Measurements from ENCODE around the gene NCAM1. TPM values are rescaled to one million over a fixed set of nuclear protein-coding genes. Genes with fewer than 3 reads are reported as not detected.

Gene NCAM1
- polyA plus RNA-seq, 1 donor (not counting 4 experiments of a cell fraction or from before 2014, with no cell fraction given), result 0.04 TPM

DNA sequence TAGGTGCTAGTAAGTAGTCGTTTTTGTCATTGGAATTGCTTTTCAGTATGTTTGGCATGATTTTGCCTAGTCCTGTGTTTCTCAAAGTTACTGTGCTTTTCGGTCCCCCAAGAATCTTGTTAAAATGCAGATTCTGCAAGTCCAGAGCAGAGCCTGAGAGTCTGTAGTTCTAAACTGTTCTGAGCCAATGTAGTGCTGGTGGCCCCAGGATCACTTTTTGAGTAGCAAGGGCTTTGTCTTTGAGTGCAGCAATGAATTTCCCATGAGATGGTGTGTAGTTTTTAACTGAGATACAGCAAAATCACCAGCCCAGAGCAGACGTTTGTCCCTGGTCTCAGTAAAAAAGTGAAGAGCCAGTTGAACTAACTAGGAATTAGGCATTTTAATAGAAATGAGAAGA is 122.4 kb downstream of the NCAM1 start:
- dilution Hi-C loops (cut with MboI; ENCODE audit: extremely low pct_ligation_motif_present, low sequenced_read_pairs), result no loop called here
- no peak for TF ChIP-seq EZH2 (IDR thresholded peaks at IDR 0.05; ENCODE audit: low read length)
- TF ChIP-seq, protein P1, sequence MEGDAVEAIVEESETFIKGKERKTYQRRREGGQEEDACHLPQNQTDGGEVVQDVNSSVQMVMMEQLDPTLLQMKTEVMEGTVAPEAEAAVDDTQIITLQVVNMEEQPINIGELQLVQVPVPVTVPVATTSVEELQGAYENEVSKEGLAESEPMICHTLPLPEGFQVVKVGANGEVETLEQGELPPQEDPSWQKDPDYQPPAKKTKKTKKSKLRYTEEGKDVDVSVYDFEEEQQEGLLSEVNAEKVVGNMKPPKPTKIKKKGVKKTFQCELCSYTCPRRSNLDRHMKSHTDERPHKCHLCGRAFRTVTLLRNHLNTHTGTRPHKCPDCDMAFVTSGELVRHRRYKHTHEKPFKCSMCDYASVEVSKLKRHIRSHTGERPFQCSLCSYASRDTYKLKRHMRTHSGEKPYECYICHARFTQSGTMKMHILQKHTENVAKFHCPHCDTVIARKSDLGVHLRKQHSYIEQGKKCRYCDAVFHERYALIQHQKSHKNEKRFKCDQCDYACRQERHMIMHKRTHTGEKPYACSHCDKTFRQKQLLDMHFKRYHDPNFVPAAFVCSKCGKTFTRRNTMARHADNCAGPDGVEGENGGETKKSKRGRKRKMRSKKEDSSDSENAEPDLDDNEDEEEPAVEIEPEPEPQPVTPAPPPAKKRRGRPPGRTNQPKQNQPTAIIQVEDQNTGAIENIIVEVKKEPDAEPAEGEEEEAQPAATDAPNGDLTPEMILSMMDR (optimal IDR thresholded peaks at IDR 0.05 in 1 of 3, IDR thresholded peaks at IDR 0.05 in 1 of 3, conservative IDR thresholded peaks at IDR 0.05 in 1 of 3; ENCODE audit: extremely low read depth in 1 of 3, insufficient read depth in 2 of 3, low read length in 3 of 3), result no peak
- no peak overlapping the region for H3K9ac ChIP-seq (ENCODE audit: control insufficient read depth, extremely low read depth, insufficient read depth, low read length)
- H4K20me1 ChIP-seq (ENCODE audit: control insufficient read depth, extremely low read depth, insufficient read depth, low read length), result no peaks in the 10 kb centered on the region
- H3K4me1 ChIP-seq (ENCODE audit: control insufficient read depth, extremely low read depth, insufficient read depth, low read length), result no peaks in the 10 kb centered on the region
- no peak overlapping the region for H3K27ac ChIP-seq (ENCODE audit: control insufficient read depth, insufficient read depth, low read length)
- FAIRE-seq (no peak), DNase-seq (ENCODE audit: low read depth, low spot score) (no peak)
- no peak overlapping the region for H3K4me3 ChIP-seq (ENCODE audit: control insufficient read depth in 2 of 3, extremely low read depth in 1 of 3, insufficient read depth in 2 of 3, low read depth in 1 of 3, low read length in 3 of 3)
- no peaks in the 10 kb centered on the region for H3K36me3 ChIP-seq (ENCODE audit: control insufficient read depth in 2 of 2, extremely low read depth in 1 of 2, insufficient read depth in 2 of 2, low read length in 2 of 2)
- H3K79me2 ChIP-seq (ENCODE audit: control insufficient read depth, insufficient read depth, low read length), result no peaks in the 10 kb centered on the region
- H3K9me3 ChIP-seq (ENCODE audit: control insufficient read depth, low read depth, low read length), result no peaks in the 10 kb centered on the region
- no peaks in the 10 kb centered on the region for H3K9me1 ChIP-seq (ENCODE audit: control insufficient read depth, extremely low read depth, insufficient read depth, low read length)
- no peak overlapping the region for H2AFZ ChIP-seq (ENCODE audit: control insufficient read depth, low read length)
- H3K4me2 ChIP-seq (ENCODE audit: control insufficient read depth, extremely low read depth, insufficient read depth, low read depth, low read length), result no peak overlapping the region
- no peaks in the 10 kb centered on the region for H3K27me3 ChIP-seq (ENCODE audit: control insufficient read depth, extremely low read depth, insufficient read depth, low read length)

DNA sequence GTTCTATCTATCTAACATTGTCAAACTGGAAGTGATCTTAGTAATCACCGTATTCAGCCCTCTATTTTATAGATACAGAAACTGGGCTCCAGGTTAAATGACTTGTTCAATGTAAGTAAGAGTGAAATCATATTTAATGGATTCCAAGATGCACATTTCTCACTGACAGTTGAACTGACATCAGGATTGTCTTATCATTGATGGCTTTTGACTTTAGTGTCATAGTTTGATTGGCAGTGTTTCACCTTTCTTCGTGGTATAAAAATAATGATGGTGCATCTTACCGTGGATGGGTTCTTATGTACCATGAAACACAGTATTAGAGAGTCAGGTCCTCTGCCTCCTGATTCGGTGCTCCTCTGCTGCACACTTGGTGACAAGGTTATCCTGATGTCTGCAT is 123.1 kb downstream of the NCAM1 start:
- H3K27ac ChIP-seq (ENCODE audit: control insufficient read depth, insufficient read depth, low read length), result no peak overlapping the region
- DNase-seq (ENCODE audit: low read depth, low spot score) (no peak), FAIRE-seq (no peak)
- no peaks in the 10 kb centered on the region for H3K79me2 ChIP-seq (ENCODE audit: control insufficient read depth, insufficient read depth, low read length)
- no peaks in the 10 kb centered on the region for H3K4me1 ChIP-seq (ENCODE audit: control insufficient read depth, extremely low read depth, insufficient read depth, low read length)
- no peak overlapping the region for H3K9ac ChIP-seq (ENCODE audit: control insufficient read depth, extremely low read depth, insufficient read depth, low read length)
- H3K36me3 ChIP-seq (ENCODE audit: control insufficient read depth in 2 of 2, extremely low read depth in 1 of 2, insufficient read depth in 2 of 2, low read length in 2 of 2), result no peaks in the 10 kb centered on the region
- H2AFZ ChIP-seq (ENCODE audit: control insufficient read depth, low read length), result no peak overlapping the region
- no peaks in the 10 kb centered on the region for H3K27me3 ChIP-seq (ENCODE audit: control insufficient read depth, extremely low read depth, insufficient read depth, low read length)
- no peaks in the 10 kb centered on the region for H4K20me1 ChIP-seq (ENCODE audit: control insufficient read depth, extremely low read depth, insufficient read depth, low read length)
- no peaks in the 10 kb centered on the region for H3K9me1 ChIP-seq (ENCODE audit: control insufficient read depth, extremely low read depth, insufficient read depth, low read length)
- H3K4me3 ChIP-seq (ENCODE audit: control insufficient read depth in 2 of 3, extremely low read depth in 1 of 3, insufficient read depth in 2 of 3, low read depth in 1 of 3, low read length in 3 of 3), result no peak overlapping the region
- no peaks in the 10 kb centered on the region for H3K9me3 ChIP-seq (ENCODE audit: control insufficient read depth, low read depth, low read length)
- no peak overlapping the region for H3K4me2 ChIP-seq (ENCODE audit: control insufficient read depth, extremely low read depth, insufficient read depth, low read depth, low read length)
- dilution Hi-C loops (cut with MboI; ENCODE audit: extremely low pct_ligation_motif_present, low sequenced_read_pairs), result no loop called here
- no peak for TF ChIP-seq EZH2 (IDR thresholded peaks at IDR 0.05; ENCODE audit: low read length)
- TF ChIP-seq, protein P1 (optimal IDR thresholded peaks at IDR 0.05 in 1 of 3, IDR thresholded peaks at IDR 0.05 in 1 of 3, conservative IDR thresholded peaks at IDR 0.05 in 1 of 3; ENCODE audit: extremely low read depth in 1 of 3, insufficient read depth in 2 of 3, low read length in 3 of 3), result no peak
